HEK293 (cell line): ENCODE data around the gene BTRC.

Source experiments
- FEZF1 ChIP-seq: fragments of 450-650 bp; formaldehyde crosslinking; IDR thresholded peaks from 2 replicates; pipeline ENCODE4 v1.5.1; 2016; ENCODE audit warnings: missing biosample characterization, missing genetic modification characterization
- IKZF3 ChIP-seq: fragments of 450-650 bp; IDR thresholded peaks from 2 replicates; pipeline ENCODE4 v1.5.0; 2018; ENCODE audit warnings: missing biosample characterization, mild to moderate bottlenecking, missing genetic modification characterization, moderate library complexity
- INSM2 ChIP-seq: fragments of 450-650 bp; formaldehyde crosslinking; IDR thresholded peaks from 2 replicates; pipeline ENCODE4 v1.5.1; 2016; ENCODE audit warnings: missing biosample characterization, missing genetic modification characterization
- KLF10 ChIP-seq: fragments of 450-650 bp; IDR thresholded peaks from 2 replicates; pipeline ENCODE4 v1.5.1; 2018; ENCODE audit warnings: missing biosample characterization, mild to moderate bottlenecking, missing genetic modification characterization
- OSR2 ChIP-seq: fragments of 450-650 bp; formaldehyde crosslinking; IDR thresholded peaks from 2 replicates; pipeline ENCODE4 v1.5.1; 2016; ENCODE audit warnings: missing biosample characterization, missing genetic modification characterization
- PRDM4 ChIP-seq: fragments of 450-650 bp; formaldehyde crosslinking; IDR thresholded peaks from 2 replicates; pipeline ENCODE4 v1.5.1; 2017; ENCODE audit warnings: missing biosample characterization, missing genetic modification characterization
- ZBTB17 ChIP-seq: fragments of 450-650 bp; formaldehyde crosslinking; IDR thresholded peaks from 2 replicates; pipeline ENCODE4 v1.5.1; 2016; ENCODE audit warnings: missing biosample characterization, missing genetic modification characterization
- ZBTB44 ChIP-seq: fragments of 450-650 bp; IDR thresholded peaks from 2 replicates; pipeline ENCODE4 v1.5.1; 2018; ENCODE audit warnings: missing biosample characterization, mild to moderate bottlenecking, missing genetic modification characterization
- ZFP69B ChIP-seq: fragments of 450-650 bp; formaldehyde crosslinking; IDR thresholded peaks from 2 replicates; pipeline ENCODE4 v1.5.1; 2016; ENCODE audit warnings: missing biosample characterization, missing genetic modification characterization
- ZNF10 ChIP-seq: fragments of 450-650 bp; formaldehyde crosslinking; IDR thresholded peaks from 2 replicates; pipeline ENCODE4 v1.5.1; 2017; ENCODE audit warnings: missing biosample characterization, missing genetic modification characterization
- ZNF112 ChIP-seq: fragments of 450-650 bp; formaldehyde crosslinking; IDR thresholded peaks from 2 replicates; pipeline ENCODE4 v1.5.0; 2017; ENCODE audit warnings: missing biosample characterization, missing genetic modification characterization
- ZNF138 ChIP-seq: fragments of 450-650 bp; formaldehyde crosslinking; IDR thresholded peaks from 2 replicates; pipeline ENCODE4 v1.5.1; 2016; ENCODE audit warnings: missing biosample characterization, missing genetic modification characterization, borderline replicate concordance
- ZNF202 ChIP-seq: fragments of 450-650 bp; formaldehyde crosslinking; IDR thresholded peaks from 2 replicates; pipeline ENCODE4 v1.5.1; 2016; ENCODE audit warnings: missing biosample characterization, missing genetic modification characterization, borderline replicate concordance
- ZNF221 ChIP-seq: fragments of 450-650 bp; formaldehyde crosslinking; IDR thresholded peaks from 2 replicates; pipeline ENCODE4 v1.5.1; 2017; ENCODE audit warnings: missing biosample characterization, missing genetic modification characterization, borderline replicate concordance
- ZNF394 ChIP-seq: fragments of 450-650 bp; formaldehyde crosslinking; IDR thresholded peaks from 2 replicates; pipeline ENCODE4 v1.5.1; 2016; ENCODE audit warnings: missing biosample characterization, missing genetic modification characterization, mild to moderate bottlenecking, moderate library complexity, borderline replicate concordance
- ZNF426 ChIP-seq: fragments of 450-650 bp; formaldehyde crosslinking; IDR thresholded peaks from 2 replicates; pipeline ENCODE4 v1.5.1; 2017; ENCODE audit warnings: missing biosample characterization, missing genetic modification characterization, mild to moderate bottlenecking, inconsistent platforms, moderate library complexity
- ZNF449 ChIP-seq: fragments of 450-650 bp; formaldehyde crosslinking; IDR thresholded peaks from 2 replicates; pipeline ENCODE4 v1.5.1; 2017; ENCODE audit warnings: missing biosample characterization, mild to moderate bottlenecking, missing genetic modification characterization, moderate library complexity
- ZNF473 ChIP-seq: fragments of 450-650 bp; formaldehyde crosslinking; IDR thresholded peaks from 2 replicates; pipeline ENCODE4 v1.5.1; 2017; ENCODE audit warnings: missing biosample characterization, missing genetic modification characterization
- ZNF580 ChIP-seq: fragments of 450-650 bp; formaldehyde crosslinking; IDR thresholded peaks from 2 replicates; pipeline ENCODE4 v1.5.1; 2016; ENCODE audit warnings: missing biosample characterization, missing genetic modification characterization
- ZNF629 ChIP-seq: fragments of 450-650 bp; formaldehyde crosslinking; IDR thresholded peaks from 2 replicates; pipeline ENCODE4 v1.5.1; 2017; ENCODE audit warnings: missing biosample characterization, missing genetic modification characterization
- ZNF639 ChIP-seq: fragments of 450-650 bp; formaldehyde crosslinking; IDR thresholded peaks from 2 replicates; pipeline ENCODE4 v1.5.1; 2016; ENCODE audit warnings: missing biosample characterization, missing genetic modification characterization
- ZNF660 ChIP-seq: fragments of 450-650 bp; IDR thresholded peaks from 2 replicates; pipeline ENCODE4 v1.5.1; 2018; ENCODE audit warnings: missing biosample characterization, mild to moderate bottlenecking, missing genetic modification characterization
- ZNF692 ChIP-seq: fragments of 450-650 bp; formaldehyde crosslinking; IDR thresholded peaks from 2 replicates; pipeline ENCODE4 v1.5.1; 2016; ENCODE audit warnings: missing biosample characterization, missing genetic modification characterization
- ZNF704 ChIP-seq: fragments of 450-650 bp; formaldehyde crosslinking; IDR thresholded peaks from 2 replicates; pipeline ENCODE4 v1.5.1; 2016; ENCODE audit warnings: missing biosample characterization, missing genetic modification characterization
- ZNF791 ChIP-seq: fragments of 450-650 bp; formaldehyde crosslinking; IDR thresholded peaks from 2 replicates; pipeline ENCODE4 v1.5.1; 2016; ENCODE audit warnings: missing biosample characterization, missing genetic modification characterization
- ZNF837 ChIP-seq: fragments of 450-650 bp; formaldehyde crosslinking; IDR thresholded peaks from 2 replicates; pipeline ENCODE4 v1.5.1; 2016; ENCODE audit warnings: missing biosample characterization, missing genetic modification characterization
- ZNF843 ChIP-seq: fragments of 450-650 bp; formaldehyde crosslinking; IDR thresholded peaks from 2 replicates; pipeline ENCODE4 v1.5.1; 2016; ENCODE audit warnings: missing biosample characterization, missing genetic modification characterization
- ZXDB ChIP-seq: fragments of 450-650 bp; formaldehyde crosslinking; IDR thresholded peaks from 2 replicates; pipeline ENCODE4 v1.5.1; 2016; ENCODE audit warnings: missing biosample characterization, missing genetic modification characterization

The BTRC gene

GRCh38 chr10:101489355-101489754 is 135.4 kb downstream of the BTRC start (continued):
- TF ChIP-seq ZNF843 (tag by site-specific recombination) (peak; percentile 43; the same call in 1 of the 2 replicates), ZNF112 (tag by site-specific recombination) (no peak), ZNF473 (no peak), ZNF426 (tag by site-specific recombination) (no peak), ZNF138 (no peak), ZNF660 (peak; percentile 90), ZNF221 (tag by site-specific recombination) (0 out of 2 replicates have a peak, but pooled peaks have one; percentile 27), ZFP69B (tag by site-specific recombination) (0 out of 2 replicates have a peak, but pooled peaks have one; percentile 30), ZNF580 (tag by site-specific recombination) (peak; percentile 80), ZNF837 (tag by site-specific recombination) (no peak), IKZF3 (peak; percentile 51; the same call in 1 of the 2 replicates), ZBTB17 (tag by site-specific recombination) (peak; percentile 51), ZNF629 (peak; percentile 99), ZXDB (tag by site-specific recombination) (peak; percentile 60; the same call in 1 of the 2 replicates), INSM2 (tag by site-specific recombination) (peak; percentile 68), ZNF202 (tag by site-specific recombination) (no peak), ZNF639 (tag by site-specific recombination) (peak; percentile 76; the same call in 1 of the 2 replicates), ZBTB44 (tag by site-specific recombination) (peak; percentile 86), OSR2 (tag by site-specific recombination) (peak; percentile 25; the same call in 1 of the 2 replicates), ZNF449 (tag by site-specific recombination) (peak; percentile 37; the same call in 1 of the 2 replicates), ZNF10 (tag by site-specific recombination) (peak; percentile 97), KLF10 (peak; percentile 77), PRDM4 (tag by site-specific recombination) (peak; percentile 99), ZNF394 (tag by site-specific recombination) (0 out of 2 replicates have a peak, but pooled peaks have one; percentile 27), ZNF692 (tag by site-specific recombination) (peak; percentile 68), ZNF791 (tag by site-specific recombination) (no peak), ZNF704 (tag by site-specific recombination) (no peak), FEZF1 (tag by site-specific recombination) (peak; percentile 71)
